ENCODE data around the gene CHRNA4. TPM values are rescaled to one million over a fixed set of nuclear protein-coding genes. Genes with fewer than 3 reads are reported as not detected.

The CHRNA4 gene
- polyA plus RNA-seq, 1 of the 3 experiments (the other 2 are of a cell fraction), result not detected

DNA sequence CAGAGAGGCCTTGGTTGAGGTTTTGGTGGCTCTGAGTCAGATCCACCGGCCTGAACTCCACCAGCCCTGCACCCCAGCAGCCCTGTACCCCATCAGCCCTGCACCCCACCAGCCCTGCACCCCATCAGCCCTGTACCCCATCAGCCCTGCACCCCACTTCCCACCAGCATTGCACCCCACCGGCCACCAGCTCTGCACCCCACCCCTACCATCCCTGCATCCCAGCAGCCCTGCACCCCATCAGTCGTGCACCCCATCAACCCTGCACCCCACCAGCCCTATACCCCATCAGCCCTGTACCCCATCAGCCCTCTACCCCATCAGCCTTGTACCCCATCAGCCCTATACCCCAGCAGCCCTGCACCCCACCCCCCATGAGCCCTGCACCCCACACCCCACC, 14.3 kb upstream of the CHRNA4 start:
- Histone ChIP-seq H3K4me3 (ENCODE audit: low read depth in 2 of 2, low read length in 1 of 2) (no peak overlapping the region), H3K27me3 (ENCODE audit: insufficient read depth) (no peaks in the 10 kb centered on the region), H4K20me1 (ENCODE audit: insufficient read depth) (no peaks in the 10 kb centered on the region), H3K36me3 (replicated peaks in 1 of 2; ENCODE audit: control insufficient read depth in 1 of 2, insufficient read depth in 2 of 2, low read length in 1 of 2) (no peaks in the 10 kb centered on the region), H3K4me1 (ENCODE audit: control insufficient read depth in 1 of 2, insufficient read depth in 2 of 2, low read depth in 1 of 2, low read length in 1 of 2) (no peaks in the 10 kb centered on the region; a peak in 1 of 4 replicates), H2AFZ (ENCODE audit: low read depth) (no peak overlapping the region), H3F3A (replicated peaks; ENCODE audit: insufficient read depth) (no peaks in the 10 kb centered on the region), H3K79me2 (ENCODE audit: insufficient read depth) (no peaks in the 10 kb centered on the region), H3K27ac (ENCODE audit: low read depth in 2 of 2, low read length in 1 of 2) (no peak overlapping the region), H3K9ac (no peak overlapping the region), H3K9me3 (no peaks in the 10 kb centered on the region), H3K9me2 (no peaks in the 10 kb centered on the region), H3K4me2 (no peak overlapping the region)
- no peak for DNase-seq
- ChIA-PET POLR2A (no interaction called here), CTCF (interaction anchor here (1.8 kb wide), 1 partner anchor 66 kb away, joined by 5 read pairs; no protein-coding TSS in a partner anchor)
- WGBS (ENCODE audit: low lambda C conversion rate), result 48% methylated on average over 3 of the region's 3 CpGs
- TF ChIP-seq IRF3 (IDR thresholded peaks at IDR 0.05; ENCODE audit: low read depth, low read length) (no peak), EZH2phosphoT487 (IDR thresholded peaks at IDR 0.05; ENCODE audit: borderline replicate concordance, low read depth) (no peak), RXRA (IDR thresholded peaks at IDR 0.05; ENCODE audit: borderline replicate concordance, low read depth) (no peak), TCF12 (IDR thresholded peaks at IDR 0.05) (no peak), RCOR1 (IDR thresholded peaks at IDR 0.05; ENCODE audit: low read length) (no peak), NFIC (IDR thresholded peaks at IDR 0.05; ENCODE audit: borderline replicate concordance) (no peak), JUND (IDR thresholded peaks at IDR 0.05) (no peak), PBX3 (IDR thresholded peaks at IDR 0.05) (no peak), TEAD4 (IDR thresholded peaks at IDR 0.05; ENCODE audit: borderline replicate concordance, insufficient read depth) (no peak), RFX5 (IDR thresholded peaks at IDR 0.05; ENCODE audit: low read length) (no peak), SMC3 (IDR thresholded peaks at IDR 0.05; ENCODE audit: low read depth, low read length) (no peak), MAX (IDR thresholded peaks at IDR 0.05; ENCODE audit: low read depth) (no peak), YY1 (IDR thresholded peaks at IDR 0.05; ENCODE audit: low read depth) (no peak), ELF1 (IDR thresholded peaks at IDR 0.05) (no peak), TAF1 (IDR thresholded peaks at IDR 0.05; ENCODE audit: borderline replicate concordance, low read depth, low read length) (no peak)
- TF ChIP-seq, protein P1, sequence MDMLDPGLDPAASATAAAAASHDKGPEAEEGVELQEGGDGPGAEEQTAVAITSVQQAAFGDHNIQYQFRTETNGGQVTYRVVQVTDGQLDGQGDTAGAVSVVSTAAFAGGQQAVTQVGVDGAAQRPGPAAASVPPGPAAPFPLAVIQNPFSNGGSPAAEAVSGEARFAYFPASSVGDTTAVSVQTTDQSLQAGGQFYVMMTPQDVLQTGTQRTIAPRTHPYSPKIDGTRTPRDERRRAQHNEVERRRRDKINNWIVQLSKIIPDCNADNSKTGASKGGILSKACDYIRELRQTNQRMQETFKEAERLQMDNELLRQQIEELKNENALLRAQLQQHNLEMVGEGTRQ (IDR thresholded peaks at IDR 0.05; ENCODE audit: borderline replicate concordance, low read depth, low read length), result no peak

GRCh38 chr20:63374504-63374903, 13.4 kb upstream of the CHRNA4 start:
- H2AFZ ChIP-seq (ENCODE audit: low read depth), result no peak overlapping the region
- TF ChIP-seq GABPA (IDR thresholded peaks at IDR 0.05; ENCODE audit: low read depth), result no peak
- TF ChIP-seq CHD2 (IDR thresholded peaks at IDR 0.05; ENCODE audit: low read length, partially characterized antibody), result no peak
- no peak for TF ChIP-seq RFX5 (IDR thresholded peaks at IDR 0.05; ENCODE audit: low read length)
- TF ChIP-seq FOXJ3 (CRISPR knock-in tag; IDR thresholded peaks at IDR 0.05), result no peak
- TF ChIP-seq IRF3 (IDR thresholded peaks at IDR 0.05; ENCODE audit: low read depth, low read length), result no peak
- TF ChIP-seq SMC3 (IDR thresholded peaks at IDR 0.05; ENCODE audit: low read depth, low read length), result no peak
- no peaks in the 10 kb centered on the region for H3K79me2 ChIP-seq (ENCODE audit: insufficient read depth)
- H4K20me1 ChIP-seq (ENCODE audit: insufficient read depth), result no peaks in the 10 kb centered on the region
- no peaks in the 10 kb centered on the region for H3K36me3 ChIP-seq (replicated peaks in 1 of 2; ENCODE audit: control insufficient read depth in 1 of 2, insufficient read depth in 2 of 2, low read length in 1 of 2)
- no peak overlapping the region for H3K4me3 ChIP-seq (ENCODE audit: low read depth in 2 of 2, low read length in 1 of 2)
- H3K27me3 ChIP-seq (ENCODE audit: insufficient read depth), result no peaks in the 10 kb centered on the region
- DNase-seq, result no peak
- ChIA-PET POLR2A (no interaction called here), CTCF (interaction anchor here (0.8 to 1.8 kb wide), 3 partner anchors 28 to 151 kb away, joined by 3 to 6 read pairs (median 5); no protein-coding TSS in a partner anchor)
- no peaks in the 10 kb centered on the region; a peak in 1 of 4 replicates for H3K4me1 ChIP-seq (ENCODE audit: control insufficient read depth in 1 of 2, insufficient read depth in 2 of 2, low read depth in 1 of 2, low read length in 1 of 2)
- 36% methylated on average over 7 of the region's 12 CpGs for WGBS (ENCODE audit: low lambda C conversion rate)
- no peak overlapping the region for H3K4me2 ChIP-seq
- no peaks in the 10 kb centered on the region for H3K9me2 ChIP-seq
- no peaks in the 10 kb centered on the region for H3F3A ChIP-seq (replicated peaks; ENCODE audit: insufficient read depth)
- H3K27ac ChIP-seq (ENCODE audit: low read depth in 2 of 2, low read length in 1 of 2), result no peak overlapping the region
- H3K9ac ChIP-seq, result no peak overlapping the region
- H3K9me3 ChIP-seq, result no peaks in the 10 kb centered on the region

Data from SK-N-SH (cell line).